Cardiac fibroblast (primary cell): ENCODE measurements around the gene MRPL47.

Experiments
- DNase-seq, 2 donors: peaks; one replicate each; pipeline versions ENCODE4 v3.0.0 to v3.0.0-alpha.2; 2010; ENCODE audit warnings: low read depth in 2 of 2
- H3K4me3 ChIP-seq, 2 donors: replicated peaks in 1 of 2; 1 replicate in 1 of 2; 2 replicates in 1 of 2; pipeline ENCODE4 v1.5.1; 2011; ENCODE audit warnings: low read depth in 2 of 2, low read length in 2 of 2, mild to moderate bottlenecking in 2 of 2, moderate library complexity in 1 of 2
- TF ChIP-seq, protein P1 (sequence below): IDR thresholded peaks from one replicate; pipeline ENCODE4 v1.5.1; 2011; ENCODE audit warnings: low read depth, mild to moderate bottlenecking, low read length, inconsistent platforms

Gene MRPL47

DNA sequence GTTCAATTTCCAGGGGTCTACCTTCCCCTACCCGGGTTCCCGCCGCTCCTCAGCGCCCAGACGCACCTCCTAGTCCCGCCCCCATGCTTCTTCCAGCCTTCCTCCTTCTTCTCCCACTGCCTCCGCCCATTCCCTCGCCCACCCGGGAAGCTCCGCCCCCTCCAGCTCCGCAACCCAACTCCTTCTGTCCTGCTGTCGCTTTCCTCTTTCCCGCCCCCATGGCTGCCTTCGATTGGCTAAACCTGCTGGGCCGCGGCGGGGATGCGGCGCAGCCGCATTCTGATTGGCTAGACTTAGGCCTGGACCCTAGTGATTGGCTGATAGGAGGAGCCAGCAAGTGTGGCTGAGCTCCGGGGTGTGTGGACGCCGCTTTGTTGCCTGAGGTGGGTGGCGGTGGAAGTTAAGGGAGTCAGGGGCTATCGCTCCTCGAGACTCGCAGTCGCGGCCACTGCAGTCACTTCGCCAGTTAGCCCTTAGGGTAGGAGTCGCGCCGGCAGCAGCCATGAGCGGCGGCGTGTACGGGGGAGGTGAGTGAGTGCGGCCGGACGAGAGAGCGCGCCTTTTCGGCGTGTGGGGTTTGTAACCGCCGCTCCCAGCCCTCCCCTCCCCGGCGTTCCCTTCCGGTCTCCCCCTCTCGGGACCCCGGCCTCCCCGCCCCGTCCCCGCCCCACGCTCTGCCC lies 41.7 kb downstream of the MRPL47 start, which contains the start of gene ACTL6A:
Gene ACTL6A, plus strand, starts transcription at position 336 of the 680 bp plus-strand sequence. Its CDS starts 167 bp downstream, at position 503.
- DNase-seq = peak; percentile 100
- H3K4me3 ChIP-seq = peak within 1 kb of the TSS; percentile 86 to 92
- TF ChIP-seq, protein P1, sequence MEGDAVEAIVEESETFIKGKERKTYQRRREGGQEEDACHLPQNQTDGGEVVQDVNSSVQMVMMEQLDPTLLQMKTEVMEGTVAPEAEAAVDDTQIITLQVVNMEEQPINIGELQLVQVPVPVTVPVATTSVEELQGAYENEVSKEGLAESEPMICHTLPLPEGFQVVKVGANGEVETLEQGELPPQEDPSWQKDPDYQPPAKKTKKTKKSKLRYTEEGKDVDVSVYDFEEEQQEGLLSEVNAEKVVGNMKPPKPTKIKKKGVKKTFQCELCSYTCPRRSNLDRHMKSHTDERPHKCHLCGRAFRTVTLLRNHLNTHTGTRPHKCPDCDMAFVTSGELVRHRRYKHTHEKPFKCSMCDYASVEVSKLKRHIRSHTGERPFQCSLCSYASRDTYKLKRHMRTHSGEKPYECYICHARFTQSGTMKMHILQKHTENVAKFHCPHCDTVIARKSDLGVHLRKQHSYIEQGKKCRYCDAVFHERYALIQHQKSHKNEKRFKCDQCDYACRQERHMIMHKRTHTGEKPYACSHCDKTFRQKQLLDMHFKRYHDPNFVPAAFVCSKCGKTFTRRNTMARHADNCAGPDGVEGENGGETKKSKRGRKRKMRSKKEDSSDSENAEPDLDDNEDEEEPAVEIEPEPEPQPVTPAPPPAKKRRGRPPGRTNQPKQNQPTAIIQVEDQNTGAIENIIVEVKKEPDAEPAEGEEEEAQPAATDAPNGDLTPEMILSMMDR = no peak

DNA sequence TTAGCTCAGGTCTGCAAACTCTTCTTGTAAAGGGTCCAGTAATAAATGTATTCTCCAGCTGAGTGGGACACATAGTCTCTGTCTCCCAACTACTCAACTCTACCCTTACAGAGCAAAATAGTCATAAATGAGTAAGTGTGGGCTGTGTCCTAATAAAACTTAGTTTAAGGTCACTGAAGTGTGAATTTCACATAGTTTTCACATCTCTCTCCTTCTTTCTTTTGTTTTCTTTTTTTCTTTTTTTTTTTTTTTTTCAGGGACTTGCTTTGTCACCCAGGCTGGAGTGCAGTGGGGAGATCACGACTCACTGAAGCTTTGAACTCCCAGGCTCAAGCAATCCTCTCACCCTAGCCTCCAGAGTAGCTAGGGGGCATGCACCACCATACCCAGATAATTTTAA lies 43.6 kb downstream of the MRPL47 start:
- DNase-seq = no peak
- TF ChIP-seq, protein P1 = no peak
- no peak overlapping the region for H3K4me3 ChIP-seq

DNA sequence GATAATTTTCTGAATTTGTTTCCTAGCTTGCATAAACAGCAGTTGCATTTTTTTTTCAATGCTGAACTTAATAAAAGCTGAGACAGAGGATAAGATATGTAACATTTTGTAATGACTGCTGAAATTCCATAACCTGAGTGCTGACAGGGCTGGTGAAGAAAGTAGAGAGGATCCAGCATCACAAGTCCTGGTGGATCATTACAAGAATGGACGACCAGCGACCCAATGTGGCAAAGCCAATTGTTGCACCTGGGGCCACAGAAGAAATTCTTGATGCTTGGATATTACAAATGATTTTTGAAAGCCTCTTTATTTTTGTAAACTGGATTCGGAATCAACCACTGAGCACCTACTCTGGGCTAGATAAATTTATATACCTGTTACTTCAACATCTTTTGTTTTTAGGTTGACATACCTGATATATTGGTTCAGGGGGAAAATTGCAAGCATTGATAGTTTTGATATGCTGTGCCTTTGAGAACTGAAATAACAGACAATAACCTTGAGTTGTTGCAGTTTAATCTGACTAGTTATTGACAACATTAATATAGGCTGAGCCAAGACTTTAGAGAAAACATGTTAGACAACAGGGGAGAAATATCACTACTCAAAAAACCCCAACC lies 45.6 kb downstream of the MRPL47 start:
- TF ChIP-seq, protein P1 = peak; percentile 90
- peak; percentile 88 to 92 for DNase-seq

DNA sequence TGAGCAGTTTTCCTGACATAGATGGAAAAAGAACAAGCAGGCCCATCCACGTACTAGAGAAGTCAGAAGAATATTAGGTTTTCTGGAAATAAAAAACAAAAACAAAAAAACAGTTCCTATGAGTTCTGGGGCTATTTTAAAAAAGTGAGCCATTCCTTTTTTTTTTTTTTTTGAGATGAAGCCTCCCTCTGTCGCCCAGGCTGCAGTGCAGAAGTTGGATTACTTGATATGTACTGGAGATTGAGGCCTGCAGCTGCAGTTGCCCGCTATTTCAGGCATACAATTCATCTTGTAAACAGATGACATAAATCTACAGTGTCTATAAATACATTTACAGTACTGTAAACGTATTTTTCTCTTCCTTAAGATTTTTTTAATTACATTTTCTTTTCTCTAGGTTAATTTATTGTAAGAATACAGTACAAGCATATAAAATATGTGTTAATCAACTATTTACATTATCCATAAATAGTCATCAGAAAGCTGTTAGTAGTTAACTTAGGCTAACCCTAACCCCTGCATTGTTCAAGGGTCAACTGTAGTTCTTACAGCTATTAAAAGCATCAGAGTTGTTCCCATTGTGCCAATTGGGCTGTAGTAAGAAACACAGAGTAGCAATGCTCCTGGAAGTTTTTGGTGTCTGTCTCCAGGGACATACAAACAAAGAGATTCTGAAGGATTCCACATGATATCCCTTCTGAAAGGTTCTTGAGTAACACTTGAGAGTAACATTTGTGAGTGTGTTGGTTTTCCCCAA lies 52.9 kb downstream of the MRPL47 start:
- DNase-seq = no peak
- H3K4me3 ChIP-seq = no peak overlapping the region
- TF ChIP-seq, protein P1 = no peak

More for the DNA sequence above, 45.6 kb downstream of the MRPL47 start:
- H3K4me3 ChIP-seq = no peak overlapping the region

DNA sequence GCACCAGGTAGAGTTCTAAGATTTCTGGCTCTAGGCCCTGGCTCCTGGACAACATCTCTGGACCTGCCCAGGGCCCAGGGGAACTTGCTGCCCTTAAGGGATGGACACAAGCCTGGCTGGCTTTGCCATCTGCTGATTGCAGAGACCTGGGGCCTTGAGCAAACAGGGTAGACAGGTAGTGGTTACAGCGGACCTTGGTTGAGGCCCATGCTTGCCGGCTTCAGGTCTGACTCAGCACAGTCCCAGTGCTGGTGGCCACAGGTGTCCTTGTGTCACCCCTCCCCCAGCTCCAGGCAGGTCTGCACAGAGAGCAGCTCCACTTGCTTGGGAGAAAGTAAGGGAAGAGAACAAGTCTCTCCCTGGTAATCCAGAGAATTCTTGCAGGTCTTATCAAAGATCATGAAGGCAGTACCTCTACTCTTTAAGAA lies 57.6 kb downstream of the MRPL47 start:
- DNase-seq = no peak
- H3K4me3 ChIP-seq = no peak overlapping the region
- TF ChIP-seq, protein P1 = no peak

DNA sequence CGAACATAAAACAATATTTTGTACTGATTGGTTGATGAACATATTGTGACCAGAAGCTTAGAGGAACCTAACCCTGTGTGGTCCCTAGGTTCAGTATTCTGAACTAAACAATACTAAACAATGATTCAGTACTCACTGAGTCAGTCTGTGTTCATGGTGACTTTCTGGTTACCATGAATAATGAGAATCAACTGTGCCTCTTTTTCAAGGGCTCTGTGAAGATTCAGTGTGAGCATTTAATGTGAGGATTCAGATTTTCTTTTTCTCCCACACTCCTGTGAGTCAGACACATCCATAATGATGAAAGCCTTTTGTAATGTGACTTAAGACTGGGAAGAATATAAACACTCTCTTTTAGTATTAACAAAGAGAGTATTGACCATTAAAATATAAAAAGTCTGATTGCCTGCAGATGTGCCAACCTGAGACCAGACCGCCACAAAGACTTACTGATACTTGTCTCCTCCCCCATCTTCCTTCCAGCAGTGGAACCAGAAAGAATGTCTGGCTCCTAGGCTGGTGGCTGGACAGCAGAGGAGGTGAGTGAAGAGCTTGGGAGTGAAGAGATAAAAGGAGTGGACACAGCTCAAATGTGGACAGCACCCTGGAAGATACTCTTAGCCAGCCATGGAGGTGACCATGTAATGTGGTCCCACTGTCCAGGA lies 59.3 kb downstream of the MRPL47 start:
- H3K4me3 ChIP-seq = no peak overlapping the region
- TF ChIP-seq, protein P1 = no peak
- peak; percentile 29 to 88 for DNase-seq
